ENCODE data around the gene RMDN3. TPM values are rescaled to one million over a fixed set of nuclear protein-coding genes. Genes with fewer than 3 reads are reported as not detected.

The RMDN3 gene
- total RNA-seq, 4 donors from 2014 or later: 26.7 to 41.1 (median 39.1) TPM

- no peaks in the 10 kb centered on the region for H3K27me3 ChIP-seq
- DNase-seq (ENCODE audit: low spot score in 2 of 2): no peak
- H3K4me1 ChIP-seq: no peaks in the 10 kb centered on the region
- H3K4me3 ChIP-seq: no peak overlapping the region
- peaks cover 0 to 97% (median 17%) of the 10 kb centered on the region in 3 donors for H3K36me3 ChIP-seq
- no peaks in the 10 kb centered on the region for H3K9me3 ChIP-seq
- H3K27ac ChIP-seq: no peak overlapping the region
- WGBS, 2 donors: 85 to 88% methylated on average over 4 of the region's 4 CpGs
- no peak for TF ChIP-seq POLR2A (IDR thresholded peaks at IDR 0.05)
- TF ChIP-seq CTCF (IDR thresholded peaks at IDR 0.05): no peak
- TF ChIP-seq EP300 (IDR thresholded peaks at IDR 0.05): no peak
Observed at GRCh38 chr15:40736575-40736974, 18.5 kb downstream of the RMDN3 start.

- no peak overlapping the region for H3K27ac ChIP-seq
- H3K27me3 ChIP-seq: no peaks in the 10 kb centered on the region
- no peaks in the 10 kb centered on the region for H3K9me3 ChIP-seq
- no peak for DNase-seq (ENCODE audit: low spot score in 2 of 2)
- WGBS, 2 donors: 59 to 60% methylated on average over 3 of the region's 3 CpGs
- TF ChIP-seq CTCF (IDR thresholded peaks at IDR 0.05): no peak
- no peak for TF ChIP-seq POLR2A (IDR thresholded peaks at IDR 0.05)
- no peak for TF ChIP-seq EP300 (IDR thresholded peaks at IDR 0.05)
- no peak overlapping the region for H3K4me3 ChIP-seq
- peaks cover 0 to 73% (median 7%) of the 10 kb centered on the region in 3 donors for H3K36me3 ChIP-seq
- no peaks in the 10 kb centered on the region for H3K4me1 ChIP-seq
Observed at GRCh38 chr15:40731034-40731433, 24.0 kb downstream of the RMDN3 start.

GRCh38 chr15:40723919-40724318 lies 31.1 kb downstream of the RMDN3 start:
- no peak for TF ChIP-seq EP300 (IDR thresholded peaks at IDR 0.05)
- no peak for TF ChIP-seq CTCF (IDR thresholded peaks at IDR 0.05)
- no peak for TF ChIP-seq POLR2A (IDR thresholded peaks at IDR 0.05)
- 87 to 93% methylated on average over 2 of the region's 2 CpGs for WGBS, 2 donors
- no peaks in the 10 kb centered on the region for H3K9me3 ChIP-seq

GRCh38 chr15:40722934-40723333 lies 32.1 kb downstream of the RMDN3 start:
- no peak for DNase-seq (ENCODE audit: low spot score in 2 of 2)

More at GRCh38 chr15:40723919-40724318, 31.1 kb downstream of the RMDN3 start:
- no peak overlapping the region for H3K27ac ChIP-seq
- no peak for DNase-seq (ENCODE audit: low spot score in 2 of 2)
- H3K4me1 ChIP-seq: no peaks in the 10 kb centered on the region
- no peak overlapping the region for H3K4me3 ChIP-seq
- no peaks in the 10 kb centered on the region for H3K27me3 ChIP-seq
- H3K36me3 ChIP-seq: peaks cover 0 to 9% (median 0%) of the 10 kb centered on the region in 3 donors

GRCh38 chr15:40722354-40722753 lies 32.7 kb downstream of the RMDN3 start:
- no peak overlapping the region for H3K4me3 ChIP-seq
- no peak overlapping the region for H3K27ac ChIP-seq
- H3K9me3 ChIP-seq: no peaks in the 10 kb centered on the region
- H3K4me1 ChIP-seq: no peaks in the 10 kb centered on the region
- TF ChIP-seq CTCF (IDR thresholded peaks at IDR 0.05): no peak
- TF ChIP-seq POLR2A (IDR thresholded peaks at IDR 0.05): no peak
- TF ChIP-seq EP300 (IDR thresholded peaks at IDR 0.05): no peak
- no peaks in the 10 kb centered on the region for H3K27me3 ChIP-seq
- WGBS, 2 donors: 90 to 92% methylated on average over 4 of the region's 4 CpGs
- no peak for DNase-seq (ENCODE audit: low spot score in 2 of 2)
- H3K36me3 ChIP-seq: no peaks in the 10 kb centered on the region

More at GRCh38 chr15:40722934-40723333, 32.1 kb downstream of the RMDN3 start:
- Histone ChIP-seq H3K27ac (no peak overlapping the region), H3K9me3 (no peaks in the 10 kb centered on the region), H3K4me1 (no peaks in the 10 kb centered on the region), H3K36me3 (no peaks in the 10 kb centered on the region), H3K4me3 (no peak overlapping the region), H3K27me3 (no peaks in the 10 kb centered on the region)
- TF ChIP-seq POLR2A (IDR thresholded peaks at IDR 0.05): no peak
- TF ChIP-seq CTCF (IDR thresholded peaks at IDR 0.05): no peak
- TF ChIP-seq EP300 (IDR thresholded peaks at IDR 0.05): no peak
- 89 to 96% methylated on average over 2 of the region's 2 CpGs for WGBS, 2 donors
